GM18519 (cell line): ENCODE data around the gene GRIK3.

Experiments
- ATAC-seq: cut with Tn5 transposase; IDR thresholded peaks from one replicate; pipeline ENCODE4 v1.9.1; 2021; ENCODE audit warnings: mild to moderate bottlenecking, moderate library complexity; ENCODE audit not compliant: unreplicated experiment, low FRiP score

Gene GRIK3

GRCh38 chr1:36752431-36752830, 281.9 kb downstream of the GRIK3 start:
- ATAC-seq: no peak

DNA sequence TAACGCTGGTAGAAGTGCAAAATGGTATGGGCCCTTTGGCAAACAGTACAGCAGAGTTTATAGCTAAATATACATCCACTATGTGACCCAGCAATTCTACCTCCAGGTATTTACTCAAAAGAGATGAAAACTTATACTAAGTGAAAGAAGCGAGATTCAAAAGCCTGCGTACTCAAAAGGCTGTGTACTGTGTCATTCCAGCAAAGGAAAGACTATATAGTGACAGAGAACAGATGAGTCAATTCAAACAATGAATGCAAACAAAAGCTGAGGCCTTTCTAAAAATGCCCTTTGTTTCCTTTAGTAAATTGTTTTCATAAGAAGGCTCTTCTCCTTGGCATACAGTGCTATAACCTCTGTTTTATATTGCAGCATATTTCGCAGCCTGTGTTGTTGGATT, 282.8 kb downstream of the GRIK3 start:
- no peak for ATAC-seq

DNA sequence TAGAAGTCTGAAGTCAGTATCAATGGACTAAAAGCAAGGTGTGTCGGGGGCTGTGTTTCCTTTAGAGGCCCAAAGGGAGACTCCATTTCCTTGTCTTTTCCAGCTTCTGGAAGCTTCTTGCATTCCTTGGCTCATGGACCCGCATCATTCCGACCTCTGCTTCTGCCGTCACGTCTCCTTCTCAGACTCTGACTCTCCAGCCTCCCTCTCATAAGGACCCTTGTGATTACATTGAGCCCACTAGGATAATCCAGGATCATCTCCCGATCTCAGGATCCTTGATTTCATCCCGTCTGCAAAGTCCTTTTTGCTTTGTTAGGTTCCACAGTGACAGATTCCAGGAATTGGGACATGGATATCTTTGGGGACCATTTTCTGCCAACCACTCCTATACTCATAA, 285.8 kb downstream of the GRIK3 start:
- no peak for ATAC-seq
